Duodenal mucosa (tissue), 2 donors: Measurements from ENCODE around the gene LTF.
"Not testable (repeated sequence)": the region's sequence is repeated elsewhere in the genome, so short reads cannot be mapped to it uniquely, and the experiment has no call there.

Experiments
- H3K27ac ChIP-seq: one replicate; pipeline ENCODE4 v1.7.0; 2013; ENCODE audit warnings: low read depth, low read length
- H3K27me3 ChIP-seq, 2 donors: one replicate each; pipeline ENCODE4 v1.7.0; 2013; ENCODE audit warnings: low read length in 2 of 2, control low read depth in 1 of 2; ENCODE audit not compliant: insufficient read depth in 2 of 2, control insufficient read depth in 1 of 2
- H3K36me3 ChIP-seq, 2 donors: one replicate each; pipeline ENCODE4 v1.7.0; 2013; ENCODE audit warnings: low read length in 2 of 2, control low read depth in 1 of 2; ENCODE audit not compliant: insufficient read depth in 2 of 2, control insufficient read depth in 1 of 2
- H3K4me1 ChIP-seq, 2 donors: one replicate each; pipeline ENCODE4 v1.7.0; 2013; ENCODE audit warnings: low read length in 2 of 2, control low read depth in 1 of 2; ENCODE audit not compliant: insufficient read depth in 2 of 2, control insufficient read depth in 1 of 2
- H3K4me3 ChIP-seq, 2 donors: one replicate each; pipeline ENCODE4 v1.7.0; 2013; ENCODE audit warnings: low read length in 2 of 2, low read depth in 1 of 2
- H3K9ac ChIP-seq, 2 donors: one replicate each; pipeline ENCODE4 v1.7.0; 2013; ENCODE audit warnings: low read length in 2 of 2, low read depth in 1 of 2
- H3K9me3 ChIP-seq, 2 donors: one replicate each; pipeline ENCODE4 v1.7.0; 2013; ENCODE audit warnings: low read length in 2 of 2, control low read depth in 1 of 2; ENCODE audit not compliant: control insufficient read depth in 1 of 2

Gene LTF

GRCh38 chr3:46406788-46407611, 57.7 kb downstream of the LTF start, which contains the start of the genes CCR5AS and CCRL2:
CCR5AS (minus strand) TSS chr3:46407066.
CCRL2 (plus strand) TSS chr3:46407259; CDS start chr3:46408080, 821 bp downstream.
- Histone ChIP-seq H3K36me3 (peaks cover 0 to 4% of the 10 kb centered on the region in 2 donors), H3K4me1 (peaks cover 36 to 38% of the 10 kb centered on the region in 2 donors), H3K27me3 (no peaks in the 10 kb centered on the region), H3K27ac (peak within 1 kb of the TSS; percentile 84), H3K9ac (peak within 1 kb of the TSS; percentile 61 to 88), H3K9me3 (no peaks in the 10 kb centered on the region), H3K4me3 (peak within 1 kb of the TSS; percentile 64 to 86)

- Histone ChIP-seq H3K9me3 (no peaks in the 10 kb centered on the region), H3K4me3 (peak overlapping the region; percentile 63 to 86), H3K27me3 (no peaks in the 10 kb centered on the region), H3K27ac (peak overlapping the region; percentile 84), H3K36me3 (peaks cover 0 to 4% of the 10 kb centered on the region in 2 donors), H3K9ac (peak overlapping the region; percentile 61 to 88), H3K4me1 (peaks cover 36 to 38% of the 10 kb centered on the region in 2 donors)
These were observed 58.3 kb downstream of the LTF start for GRCh38 chr3:46406443-46406787.

GRCh38 chr3:46405301-46406019, 59.2 kb downstream of the LTF start:
- H3K9ac ChIP-seq, result peak overlapping the region; percentile 55 to 88
- H3K27ac ChIP-seq, result peak overlapping the region; percentile 84
- peak overlapping the region; percentile 44 to 64 for H3K4me3 ChIP-seq
- H3K4me1 ChIP-seq, result peaks cover 36 to 38% of the 10 kb centered on the region in 2 donors
- no peaks in the 10 kb centered on the region for H3K9me3 ChIP-seq
- no peaks in the 10 kb centered on the region for H3K27me3 ChIP-seq
- peaks cover 0 to 4% of the 10 kb centered on the region in 2 donors for H3K36me3 ChIP-seq

GRCh38 chr3:46402902-46403301, 61.8 kb downstream of the LTF start:
- not testable (repeated sequence) for H3K27me3 ChIP-seq, H3K4me3 ChIP-seq, H3K27ac ChIP-seq, H3K36me3 ChIP-seq, H3K9ac ChIP-seq, H3K9me3 ChIP-seq
- peaks cover 27 to 31% of the 10 kb centered on the region in 2 donors for H3K4me1 ChIP-seq

GRCh38 chr3:46401579-46401978, 63.1 kb downstream of the LTF start:
- no peaks in the 10 kb centered on the region for H3K36me3 ChIP-seq
- H3K27ac ChIP-seq, result no peak overlapping the region
- no peak overlapping the region for H3K4me3 ChIP-seq
- peaks cover 24 to 26% of the 10 kb centered on the region in 2 donors for H3K4me1 ChIP-seq
- no peak overlapping the region for H3K9ac ChIP-seq
- H3K9me3 ChIP-seq, result no peaks in the 10 kb centered on the region
- no peaks in the 10 kb centered on the region for H3K27me3 ChIP-seq

GRCh38 chr3:46400846-46401245, 63.9 kb downstream of the LTF start:
- no peak overlapping the region for H3K9ac ChIP-seq
- no peak overlapping the region for H3K4me3 ChIP-seq
- H3K36me3 ChIP-seq, result no peaks in the 10 kb centered on the region
- H3K9me3 ChIP-seq, result no peaks in the 10 kb centered on the region
- peaks cover 22% of the 10 kb centered on the region in 2 donors for H3K4me1 ChIP-seq
- H3K27me3 ChIP-seq, result no peaks in the 10 kb centered on the region
- H3K27ac ChIP-seq, result no peak overlapping the region

- no peak overlapping the region for H3K27ac ChIP-seq
- H3K27me3 ChIP-seq, result no peaks in the 10 kb centered on the region
- no peaks in the 10 kb centered on the region for H3K36me3 ChIP-seq
- peaks cover 15 to 16% of the 10 kb centered on the region in 2 donors for H3K4me1 ChIP-seq
- no peak overlapping the region for H3K4me3 ChIP-seq
- no peak overlapping the region for H3K9ac ChIP-seq
- no peaks in the 10 kb centered on the region for H3K9me3 ChIP-seq
These were observed 64.5 kb downstream of the LTF start for GRCh38 chr3:46400000-46400734.

- no peaks in the 10 kb centered on the region for H3K27me3 ChIP-seq
- no peak overlapping the region for H3K4me3 ChIP-seq
- H3K9ac ChIP-seq, result no peak overlapping the region
- no peaks in the 10 kb centered on the region for H3K36me3 ChIP-seq
- H3K27ac ChIP-seq, result no peak overlapping the region
- H3K4me1 ChIP-seq, result peaks cover 9 to 10% of the 10 kb centered on the region in 2 donors
- H3K9me3 ChIP-seq, result no peaks in the 10 kb centered on the region
These were observed 65.1 kb downstream of the LTF start for GRCh38 chr3:46399557-46399956.

GRCh38 chr3:46399098-46399497, 65.6 kb downstream of the LTF start:
- H3K9me3 ChIP-seq, result no peaks in the 10 kb centered on the region
- H3K9ac ChIP-seq, result no peak overlapping the region
- no peak overlapping the region for H3K27ac ChIP-seq
- H3K4me1 ChIP-seq, result peaks cover 6 to 7% of the 10 kb centered on the region in 2 donors
- no peaks in the 10 kb centered on the region for H3K27me3 ChIP-seq
- no peaks in the 10 kb centered on the region for H3K36me3 ChIP-seq
- H3K4me3 ChIP-seq, result no peak overlapping the region
